Esophagus squamous epithelium (tissue), 4 donors: ENCODE results near the gene ATP6V0D1.

ENCODE experiments used
- CTCF ChIP-seq, 6 experiments: fragments of 450-650 bp in 4 of 6; fragments of 200-600 bp in 2 of 6; sonication (generic) in 2 of 6; IDR thresholded peaks; one replicate each; pipeline ENCODE4 v1.5.1; 2016 to 2019; ENCODE audit warnings: antibody characterized with exemption in 6 of 6, mild to moderate bottlenecking in 4 of 6, moderate library complexity in 4 of 6
- POLR2A ChIP-seq, 4 donors: fragments of 450-650 bp; IDR thresholded peaks; one replicate each; pipeline ENCODE4 v1.6.1; 2017; ENCODE audit warnings: antibody characterized with exemption in 4 of 4, mild to moderate bottlenecking in 4 of 4, moderate library complexity in 3 of 4

- TF ChIP-seq CTCF (IDR thresholded peaks at IDR 0.05) (no peak), POLR2A (IDR thresholded peaks at IDR 0.05) (no peak)
Measured at GRCh38 chr16:67413978-67414911, 66.7 kb downstream of the ATP6V0D1 start.
